Thyroid gland (tissue), 4 donors: ENCODE data around the gene SNX9.

Experiments used
- POLR2A ChIP-seq, 2 donors: fragments of 450-650 bp; IDR thresholded peaks; one replicate each; pipeline ENCODE4 v1.6.1; 2017; ENCODE audit warnings: antibody characterized with exemption in 2 of 2, mild to moderate bottlenecking in 2 of 2, moderate library complexity in 1 of 2
- TF ChIP-seq, protein P1 (sequence below), 6 experiments: fragments of 200-600 bp in 3 of 6; fragments of 450-650 bp in 3 of 6; sonication (generic) in 3 of 6; IDR thresholded peaks; one replicate each; pipeline ENCODE4 v1.5.1; 2016 to 2019; ENCODE audit warnings: antibody characterized with exemption in 6 of 6, mild to moderate bottlenecking in 2 of 6, inconsistent platforms in 1 of 6, moderate library complexity in 1 of 6

- TF ChIP-seq, protein P1, sequence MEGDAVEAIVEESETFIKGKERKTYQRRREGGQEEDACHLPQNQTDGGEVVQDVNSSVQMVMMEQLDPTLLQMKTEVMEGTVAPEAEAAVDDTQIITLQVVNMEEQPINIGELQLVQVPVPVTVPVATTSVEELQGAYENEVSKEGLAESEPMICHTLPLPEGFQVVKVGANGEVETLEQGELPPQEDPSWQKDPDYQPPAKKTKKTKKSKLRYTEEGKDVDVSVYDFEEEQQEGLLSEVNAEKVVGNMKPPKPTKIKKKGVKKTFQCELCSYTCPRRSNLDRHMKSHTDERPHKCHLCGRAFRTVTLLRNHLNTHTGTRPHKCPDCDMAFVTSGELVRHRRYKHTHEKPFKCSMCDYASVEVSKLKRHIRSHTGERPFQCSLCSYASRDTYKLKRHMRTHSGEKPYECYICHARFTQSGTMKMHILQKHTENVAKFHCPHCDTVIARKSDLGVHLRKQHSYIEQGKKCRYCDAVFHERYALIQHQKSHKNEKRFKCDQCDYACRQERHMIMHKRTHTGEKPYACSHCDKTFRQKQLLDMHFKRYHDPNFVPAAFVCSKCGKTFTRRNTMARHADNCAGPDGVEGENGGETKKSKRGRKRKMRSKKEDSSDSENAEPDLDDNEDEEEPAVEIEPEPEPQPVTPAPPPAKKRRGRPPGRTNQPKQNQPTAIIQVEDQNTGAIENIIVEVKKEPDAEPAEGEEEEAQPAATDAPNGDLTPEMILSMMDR (IDR thresholded peaks at IDR 0.05) = no peak
- no peak for TF ChIP-seq POLR2A (IDR thresholded peaks at IDR 0.05)
These were observed 151.9 kb downstream of the SNX9 start for GRCh38 chr6:157974967-157975366.
